Heart left ventricle (tissue), 13 donors: Measurements from ENCODE around the gene VGLL4.

ENCODE experiments used
- POLR2A ChIP-seq, 2 donors: fragments of 450-650 bp; IDR thresholded peaks; one replicate each; pipeline ENCODE4 v1.6.1; 2017; ENCODE audit warnings: antibody characterized with exemption in 2 of 2, mild to moderate bottlenecking in 2 of 2, moderate library complexity in 2 of 2
- TF ChIP-seq, protein P1 (sequence below), 12 donors: fragments of 200-600 bp; sonication (generic) in 4 of 12; IDR thresholded peaks; one replicate each; pipeline versions ENCODE4 v1.5.0 to v1.8.0; 2018 to 2022; ENCODE audit warnings: antibody characterized with exemption in 12 of 12, mild to moderate bottlenecking in 5 of 12
- donor health status: ischemic (EF 13 %, LVEDD 7.1; RV severe dilation, severe dysfunction).
- donor health status: DM: no; HTN: yes; CAD: no.
- donor health status: DM: no; HTN: no; CAD: no.
- donor health status: ischemic (EF 25% LVEDD 6.9; RV normal size, moderate dysfunction).
- donor health status: ischemic (EF 25% LVEDD 5.7; RV mildly dilated, moderate dysfunction).
- donor health status: ischemic (EF 35%, LVEDD 5.7; RV mildly dilated, moderate dysfunction).
- donor health status: nonischemic (EF 11% LVEDD 7.7; RV severe dilation, severe dysfunction).
- donor health status: DM: yes; HTN: yes; CAD: no.
- donor health status: PGD.
- donor health status: ischemic (EF 29% LVEDD 5.4; RV normal size, mild dysfunction).
- donor health status: nonischemic (EF 23%, LVEDD 6.1; RV moderate dilation, normal function).

DNA sequence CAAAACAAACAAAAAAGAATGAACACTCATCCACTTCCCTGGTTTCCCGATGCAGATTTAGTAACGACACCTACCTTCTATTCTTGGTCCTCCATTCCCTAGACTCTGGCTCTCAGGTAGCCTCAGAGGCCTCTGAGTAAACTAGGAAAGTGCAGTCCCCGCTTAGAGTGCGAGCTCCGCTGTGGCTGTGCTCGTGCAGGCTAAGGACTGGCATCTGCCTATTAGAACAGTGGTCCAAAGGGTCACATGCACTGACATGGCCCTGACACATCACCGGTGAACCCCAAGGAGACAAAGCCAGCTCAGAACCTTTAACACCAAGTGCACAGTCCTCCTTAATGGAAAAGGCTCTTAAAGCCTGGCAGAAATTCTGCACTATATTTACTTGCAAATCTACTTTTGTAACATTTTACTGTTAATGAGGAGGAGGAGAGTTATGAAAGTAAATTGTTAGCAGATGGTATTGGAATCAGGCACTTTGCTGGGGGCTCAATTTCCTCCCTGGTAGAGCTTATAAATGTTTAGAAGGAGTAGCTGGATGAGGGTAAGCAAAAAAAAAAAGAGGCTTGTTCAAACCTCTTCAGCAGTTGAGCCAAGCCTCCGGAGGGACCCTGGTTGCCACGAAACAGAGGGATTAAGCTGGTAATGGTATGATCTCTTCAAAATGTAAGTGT is 31.1 kb downstream of the VGLL4 start:
- TF ChIP-seq, protein P1, sequence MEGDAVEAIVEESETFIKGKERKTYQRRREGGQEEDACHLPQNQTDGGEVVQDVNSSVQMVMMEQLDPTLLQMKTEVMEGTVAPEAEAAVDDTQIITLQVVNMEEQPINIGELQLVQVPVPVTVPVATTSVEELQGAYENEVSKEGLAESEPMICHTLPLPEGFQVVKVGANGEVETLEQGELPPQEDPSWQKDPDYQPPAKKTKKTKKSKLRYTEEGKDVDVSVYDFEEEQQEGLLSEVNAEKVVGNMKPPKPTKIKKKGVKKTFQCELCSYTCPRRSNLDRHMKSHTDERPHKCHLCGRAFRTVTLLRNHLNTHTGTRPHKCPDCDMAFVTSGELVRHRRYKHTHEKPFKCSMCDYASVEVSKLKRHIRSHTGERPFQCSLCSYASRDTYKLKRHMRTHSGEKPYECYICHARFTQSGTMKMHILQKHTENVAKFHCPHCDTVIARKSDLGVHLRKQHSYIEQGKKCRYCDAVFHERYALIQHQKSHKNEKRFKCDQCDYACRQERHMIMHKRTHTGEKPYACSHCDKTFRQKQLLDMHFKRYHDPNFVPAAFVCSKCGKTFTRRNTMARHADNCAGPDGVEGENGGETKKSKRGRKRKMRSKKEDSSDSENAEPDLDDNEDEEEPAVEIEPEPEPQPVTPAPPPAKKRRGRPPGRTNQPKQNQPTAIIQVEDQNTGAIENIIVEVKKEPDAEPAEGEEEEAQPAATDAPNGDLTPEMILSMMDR (IDR thresholded peaks at IDR 0.05) = no peak
- TF ChIP-seq POLR2A (IDR thresholded peaks at IDR 0.05) = no peak
